ENCODE measurements around the gene SECISBP2. TPM values are rescaled to one million over a fixed set of nuclear protein-coding genes. Genes with fewer than 3 reads are reported as not detected.
"Not testable (repeated sequence)": the region's sequence is repeated elsewhere in the genome, so short reads cannot be mapped to it uniquely, and the experiment has no call there.

The SECISBP2 gene
- total RNA-seq, 4 donors from 2014 or later: 41.8 to 76.0 (median 59.8) TPM

DNA sequence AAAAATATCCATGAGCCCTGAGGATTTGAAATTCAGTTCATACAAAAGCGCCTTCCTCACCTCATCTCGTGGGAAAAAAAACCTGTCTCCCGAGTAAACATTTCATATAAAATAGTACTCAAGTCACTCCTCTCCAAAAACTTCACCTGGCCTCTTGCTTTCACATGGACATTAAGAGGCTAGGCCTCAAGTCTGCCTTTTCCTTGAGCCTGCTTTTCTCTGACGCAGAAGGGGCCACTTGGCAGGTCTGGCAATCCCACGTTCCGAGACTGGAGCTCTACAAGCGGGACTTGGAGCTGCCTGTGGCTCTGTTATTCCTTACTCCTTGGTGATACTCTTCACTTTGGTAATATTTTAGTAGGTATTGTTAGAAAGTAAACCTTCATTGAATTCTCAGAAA lies 34.2 kb upstream of the SECISBP2 start:
- Histone ChIP-seq H3K36me3 (no peaks in the 10 kb centered on the region), H3K27me3 (no peaks in the 10 kb centered on the region), H3K4me3 (no peak overlapping the region), H3K9me3 (no peaks in the 10 kb centered on the region), H3K27ac (no peak overlapping the region), H3K4me1 (peaks cover 0 to 6% of the 10 kb centered on the region in 2 donors)
- intact Hi-C loops (cut with DNase I; ENCODE audit: low total_unique reads): no loop called here
- TF ChIP-seq, protein P1, sequence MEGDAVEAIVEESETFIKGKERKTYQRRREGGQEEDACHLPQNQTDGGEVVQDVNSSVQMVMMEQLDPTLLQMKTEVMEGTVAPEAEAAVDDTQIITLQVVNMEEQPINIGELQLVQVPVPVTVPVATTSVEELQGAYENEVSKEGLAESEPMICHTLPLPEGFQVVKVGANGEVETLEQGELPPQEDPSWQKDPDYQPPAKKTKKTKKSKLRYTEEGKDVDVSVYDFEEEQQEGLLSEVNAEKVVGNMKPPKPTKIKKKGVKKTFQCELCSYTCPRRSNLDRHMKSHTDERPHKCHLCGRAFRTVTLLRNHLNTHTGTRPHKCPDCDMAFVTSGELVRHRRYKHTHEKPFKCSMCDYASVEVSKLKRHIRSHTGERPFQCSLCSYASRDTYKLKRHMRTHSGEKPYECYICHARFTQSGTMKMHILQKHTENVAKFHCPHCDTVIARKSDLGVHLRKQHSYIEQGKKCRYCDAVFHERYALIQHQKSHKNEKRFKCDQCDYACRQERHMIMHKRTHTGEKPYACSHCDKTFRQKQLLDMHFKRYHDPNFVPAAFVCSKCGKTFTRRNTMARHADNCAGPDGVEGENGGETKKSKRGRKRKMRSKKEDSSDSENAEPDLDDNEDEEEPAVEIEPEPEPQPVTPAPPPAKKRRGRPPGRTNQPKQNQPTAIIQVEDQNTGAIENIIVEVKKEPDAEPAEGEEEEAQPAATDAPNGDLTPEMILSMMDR (IDR thresholded peaks at IDR 0.05): no peak
- no peak for TF ChIP-seq POLR2A (IDR thresholded peaks at IDR 0.05)
- DNase-seq: no peak

DNA sequence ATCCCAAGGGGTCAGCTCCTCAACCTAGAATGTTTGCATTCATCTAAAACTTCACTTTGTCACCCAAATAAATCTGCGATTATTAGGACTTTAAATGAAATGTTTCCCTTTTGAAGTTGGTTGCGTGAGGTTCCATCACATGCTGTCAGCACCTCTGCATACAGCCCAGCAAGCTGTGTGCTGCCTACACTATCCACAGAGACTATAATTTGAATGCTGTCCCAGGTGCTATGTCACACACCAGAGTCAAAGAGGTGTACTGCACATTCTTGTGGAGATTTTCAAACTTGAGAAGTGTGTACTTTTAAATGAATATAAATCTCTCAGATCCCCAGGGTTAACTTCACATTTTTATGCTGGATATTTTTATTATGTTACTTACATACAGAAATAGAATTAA lies 26.6 kb upstream of the SECISBP2 start:
- no peak for DNase-seq
- Histone ChIP-seq H3K27ac (no peak overlapping the region), H3K4me3 (no peak overlapping the region), H3K27me3 (no peaks in the 10 kb centered on the region), H3K4me1 (no peaks in the 10 kb centered on the region), H3K36me3 (no peaks in the 10 kb centered on the region), H3K9me3 (no peaks in the 10 kb centered on the region)
- TF ChIP-seq POLR2A (IDR thresholded peaks at IDR 0.05): no peak
- TF ChIP-seq, protein P1 (IDR thresholded peaks at IDR 0.05): no peak
- intact Hi-C loops (cut with DNase I; ENCODE audit: low total_unique reads): no loop called here

DNA sequence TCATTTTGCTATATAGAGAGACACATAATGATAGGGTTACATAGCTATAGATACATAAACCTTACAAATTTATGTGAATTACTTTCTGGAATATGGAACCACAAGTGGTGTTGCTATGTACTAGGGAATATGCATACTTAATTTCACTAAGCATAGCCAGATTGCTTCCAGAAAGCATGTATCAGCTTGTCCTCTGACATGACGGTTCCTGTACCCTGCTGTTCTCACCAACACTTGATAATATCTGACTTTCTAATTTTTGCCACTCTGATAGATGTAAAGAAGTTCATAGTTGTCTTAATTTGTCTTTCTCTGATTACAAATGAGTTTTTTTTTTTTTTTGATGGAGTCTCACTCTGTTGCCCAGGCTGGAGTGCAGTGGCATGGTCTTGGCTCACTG lies 25.3 kb upstream of the SECISBP2 start:
- no peak for TF ChIP-seq POLR2A (IDR thresholded peaks at IDR 0.05)
- H3K27me3 ChIP-seq: no peaks in the 10 kb centered on the region
- no peak overlapping the region for H3K4me3 ChIP-seq
- DNase-seq: no peak
- intact Hi-C loops (cut with DNase I; ENCODE audit: low total_unique reads): no loop called here
- no peaks in the 10 kb centered on the region for H3K36me3 ChIP-seq
- no peaks in the 10 kb centered on the region for H3K9me3 ChIP-seq
- H3K4me1 ChIP-seq: no peaks in the 10 kb centered on the region
- H3K27ac ChIP-seq: no peak overlapping the region

DNA sequence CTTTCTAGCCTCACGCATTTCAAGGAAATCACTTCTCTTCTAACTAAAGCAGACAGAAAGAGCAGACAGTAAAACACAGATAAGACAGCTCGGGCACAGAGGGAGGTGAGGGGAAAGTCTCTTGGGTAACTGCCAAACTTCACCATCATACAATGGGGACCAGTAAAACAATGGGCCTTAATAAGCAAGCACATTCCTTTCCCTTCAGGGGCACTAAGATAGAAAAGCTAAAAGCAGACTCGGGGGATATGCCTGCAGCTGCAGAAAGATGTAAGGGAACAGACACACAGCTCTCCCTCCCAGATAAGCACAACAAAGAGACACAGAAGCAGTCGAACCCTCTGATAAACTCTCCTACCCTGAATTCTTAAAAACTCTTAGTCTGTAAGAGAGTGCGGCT lies 22.9 kb upstream of the SECISBP2 start:
- TF ChIP-seq POLR2A (IDR thresholded peaks at IDR 0.05): no peak
- TF ChIP-seq, protein P1 (IDR thresholded peaks at IDR 0.05): no peak
- no peaks in the 10 kb centered on the region for H3K9me3 ChIP-seq

DNA sequence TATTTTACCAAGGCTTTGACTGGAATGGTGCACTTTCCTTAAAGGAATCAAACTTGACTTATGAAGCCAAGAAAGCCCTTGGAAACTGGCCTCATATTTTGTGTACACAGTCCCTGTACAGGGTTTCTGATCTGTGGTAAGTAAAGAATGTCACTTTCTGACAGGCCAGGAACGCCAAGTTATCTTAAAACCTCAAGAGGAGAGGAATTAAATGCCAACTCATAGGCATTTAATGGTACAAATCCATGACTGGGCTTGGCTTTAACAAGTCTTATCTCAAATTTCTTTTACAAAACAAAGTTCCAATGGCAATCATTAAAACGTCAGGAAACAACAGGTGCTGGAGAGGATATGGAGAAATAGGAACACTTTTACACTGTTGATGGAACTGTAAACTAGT lies 16.3 kb upstream of the SECISBP2 start:
- H3K9me3 ChIP-seq; H3K4me3 ChIP-seq; H3K27me3 ChIP-seq; intact Hi-C loops (cut with DNase I; ENCODE audit: low total_unique reads); H3K27ac ChIP-seq; H3K36me3 ChIP-seq; H3K4me1 ChIP-seq; DNase-seq: not testable (repeated sequence)

More for the DNA sequence above, 22.9 kb upstream of the SECISBP2 start:
- Histone ChIP-seq H3K4me3 (no peak overlapping the region), H3K4me1 (no peaks in the 10 kb centered on the region), H3K36me3 (no peaks in the 10 kb centered on the region), H3K27ac (no peak overlapping the region), H3K27me3 (no peaks in the 10 kb centered on the region)
- intact Hi-C loops (cut with DNase I; ENCODE audit: low total_unique reads): no loop called here
- no peak for DNase-seq

DNA sequence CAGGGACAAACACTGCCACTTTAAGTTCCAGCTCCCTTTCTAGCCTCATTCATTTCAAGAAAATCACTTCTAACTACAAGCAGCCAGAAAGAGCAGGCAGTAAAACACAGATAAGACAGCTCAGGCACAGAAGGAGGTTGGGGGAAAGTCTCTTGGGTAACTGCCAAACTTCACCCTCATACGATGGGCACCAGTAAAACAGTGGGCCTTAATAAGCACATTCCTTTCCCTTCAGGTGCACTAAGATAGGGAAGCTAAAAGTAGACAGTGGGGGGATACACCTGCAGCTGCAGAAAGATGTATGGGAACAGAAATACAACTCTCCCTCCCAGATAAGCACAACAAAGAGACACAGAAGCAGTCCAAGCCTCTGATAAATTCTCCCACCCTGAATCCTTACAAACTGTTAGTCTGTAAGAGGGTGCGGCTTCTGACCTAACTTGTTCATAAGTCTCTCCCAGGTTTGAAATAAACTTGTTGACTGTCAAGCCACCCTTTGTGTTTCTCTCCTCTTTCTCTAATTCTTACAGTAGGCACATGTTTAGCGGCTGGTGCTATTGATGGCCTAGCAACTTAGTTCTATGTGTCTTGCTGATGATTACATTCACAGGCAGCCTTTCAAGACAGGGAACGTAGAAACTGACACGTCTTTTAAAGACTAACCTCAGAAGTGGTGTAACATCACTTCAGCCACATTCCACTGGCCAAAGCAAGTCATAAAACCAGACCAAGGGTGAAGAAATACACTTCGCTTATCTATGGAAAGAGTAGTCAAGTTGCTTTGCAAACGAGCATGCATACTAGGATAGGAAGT lies 14.1 kb upstream of the SECISBP2 start:
- H3K4me3 ChIP-seq: no peak overlapping the region
- DNase-seq: no peak
- no peaks in the 10 kb centered on the region for H3K9me3 ChIP-seq
- no peak overlapping the region for H3K27ac ChIP-seq
- no peaks in the 10 kb centered on the region for H3K27me3 ChIP-seq
- intact Hi-C loops (cut with DNase I; ENCODE audit: low total_unique reads): no loop called here
- H3K36me3 ChIP-seq: no peaks in the 10 kb centered on the region
- TF ChIP-seq, protein P1 (IDR thresholded peaks at IDR 0.05): no peak
- TF ChIP-seq POLR2A (IDR thresholded peaks at IDR 0.05): no peak
- no peaks in the 10 kb centered on the region for H3K4me1 ChIP-seq
